Measurements from ENCODE around the gene APOL1. TPM values are rescaled to one million over a fixed set of nuclear protein-coding genes. Genes with fewer than 3 reads are reported as not detected.

APOL1 gene
- total RNA-seq, 1 donor from 2014 or later, result not detected

DNA sequence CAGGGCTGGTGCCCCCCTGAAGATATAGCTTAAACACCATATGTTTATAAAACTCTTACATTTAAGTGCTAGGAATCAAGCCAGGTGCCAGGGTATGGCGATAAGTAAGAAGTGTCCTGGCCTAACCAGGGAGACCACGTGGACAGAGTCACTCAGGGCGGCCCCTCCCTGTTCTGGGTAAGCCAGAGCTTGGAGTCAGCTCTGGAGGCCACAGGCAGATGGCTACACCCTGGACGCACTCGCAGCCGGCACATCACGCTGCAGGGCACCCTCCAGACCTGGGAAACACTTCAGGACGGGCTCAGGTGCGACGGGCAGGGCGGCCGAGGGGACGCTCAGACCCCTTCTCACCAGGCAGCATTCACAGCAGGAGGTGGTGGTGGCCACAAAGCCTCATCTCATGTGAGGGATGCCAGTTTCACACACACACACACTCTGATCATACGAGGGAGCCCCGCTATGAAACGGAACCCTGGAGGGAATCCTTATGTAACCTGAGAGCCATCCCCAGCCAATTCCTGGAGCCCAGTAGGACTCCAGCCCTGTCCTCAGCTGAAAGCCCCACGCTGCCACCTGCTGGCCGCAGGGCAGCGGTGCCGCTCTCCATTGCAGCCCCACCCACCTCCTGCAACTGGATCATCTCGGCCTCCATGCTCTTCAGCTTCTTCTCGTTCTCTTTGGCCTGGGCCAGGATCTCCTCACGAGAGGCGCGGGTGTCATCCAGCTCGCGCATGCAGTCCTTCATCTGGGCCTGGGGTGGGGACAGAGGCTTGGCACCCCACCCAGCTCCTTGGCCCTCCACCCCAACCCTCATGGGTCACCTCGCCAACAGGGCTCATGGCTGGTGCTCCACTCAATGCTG, 33.4 kb downstream of the APOL1 start:
- Histone ChIP-seq H4K20me1 (ENCODE audit: low read depth) (peaks cover 3% of the 10 kb centered on the region), H3K27me3 (no peaks in the 10 kb centered on the region), H3K4me2 (no peak overlapping the region), H3K4me3 (no peak overlapping the region), H3K9ac (no peak overlapping the region), H3K27ac (no peak overlapping the region), H3K4me1 (peaks cover 3% of the 10 kb centered on the region), H3K79me2 (ENCODE audit: low read depth) (no peaks in the 10 kb centered on the region), H3K36me3 (no peaks in the 10 kb centered on the region), H2AFZ (replicated peaks) (no peak overlapping the region), H3K9me3 (ENCODE audit: low read depth) (no peaks in the 10 kb centered on the region), H3F3A (ENCODE audit: low read depth) (peaks cover 7% of the 10 kb centered on the region)
- peaks cover 35% of the 10 kb centered on the region for H3K36me3 Mint-ChIP-seq
- peak; percentile 98 for TF ChIP-seq CTCF (IDR thresholded peaks at IDR 0.05)
- TF ChIP-seq EZH2phosphoT487 (IDR thresholded peaks at IDR 0.05), result no peak
- TF ChIP-seq EZH2 (IDR thresholded peaks at IDR 0.05), result no peak
- H3K27ac Mint-ChIP-seq, result peak overlapping the region; percentile 30
- H3K4me1 Mint-ChIP-seq, result peaks cover 10% of the 10 kb centered on the region
- no peak overlapping the region for H3K4me3 Mint-ChIP-seq
- H3K27me3 Mint-ChIP-seq (ENCODE audit: insufficient read depth, low read depth), result peaks cover 2% of the 10 kb centered on the region
- DNase-seq (ENCODE audit: low spot score), result peak; percentile 90
- peaks cover 4% of the 10 kb centered on the region for H3K9me3 Mint-ChIP-seq

DNA sequence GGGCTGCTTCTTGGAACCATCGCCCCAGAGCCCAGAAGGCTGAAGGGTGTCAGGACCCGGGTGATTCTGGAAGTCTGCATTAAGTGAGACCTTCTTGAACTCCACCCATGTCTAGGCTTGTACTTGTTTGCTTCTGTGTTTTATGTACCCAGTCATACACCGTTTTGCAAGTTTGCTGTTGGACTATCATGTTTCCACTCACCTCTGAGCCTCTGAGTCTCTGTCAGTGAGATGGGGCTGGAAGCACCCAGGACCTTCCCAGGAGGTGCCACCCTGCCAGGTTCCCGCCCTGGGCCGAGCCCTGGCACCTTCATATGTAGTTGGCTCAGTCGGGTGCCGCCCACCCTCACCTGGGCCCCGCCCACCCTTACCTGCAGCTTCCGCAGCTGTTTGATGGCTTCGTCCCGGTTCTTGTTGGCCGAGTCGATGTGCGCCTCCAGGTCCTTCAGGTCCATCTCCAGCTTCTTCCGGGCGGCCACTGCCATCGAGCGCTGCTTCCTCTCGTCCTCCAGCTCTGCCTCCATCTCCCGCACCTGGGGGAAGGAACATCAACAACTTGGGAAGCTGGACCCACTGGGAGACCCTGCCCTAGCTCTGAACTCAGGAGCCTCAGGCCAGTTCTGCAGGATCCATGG, 35.1 kb downstream of the APOL1 start:
- TF ChIP-seq CTCF (IDR thresholded peaks at IDR 0.05), result no peak
- no peak for TF ChIP-seq EZH2 (IDR thresholded peaks at IDR 0.05)
- TF ChIP-seq EZH2phosphoT487 (IDR thresholded peaks at IDR 0.05), result no peak
- Histone ChIP-seq H3K27me3 (no peaks in the 10 kb centered on the region), H3K4me2 (no peak overlapping the region), H3K9ac (no peak overlapping the region), H3K9me3 (ENCODE audit: low read depth) (no peaks in the 10 kb centered on the region), H2AFZ (replicated peaks) (no peak overlapping the region), H3F3A (ENCODE audit: low read depth) (peaks cover 7% of the 10 kb centered on the region), H3K36me3 (no peaks in the 10 kb centered on the region), H3K4me3 (no peak overlapping the region), H4K20me1 (ENCODE audit: low read depth) (peaks cover 3% of the 10 kb centered on the region), H3K79me2 (ENCODE audit: low read depth) (no peaks in the 10 kb centered on the region), H3K4me1 (peaks cover 3% of the 10 kb centered on the region), H3K27ac (no peak overlapping the region)
- H3K36me3 Mint-ChIP-seq, result peaks cover 44% of the 10 kb centered on the region
- no peak overlapping the region for H3K27ac Mint-ChIP-seq
- DNase-seq (ENCODE audit: low spot score), result no peak
- no peak overlapping the region for H3K4me3 Mint-ChIP-seq
- peaks cover 6% of the 10 kb centered on the region for H3K9me3 Mint-ChIP-seq
- peaks cover 10% of the 10 kb centered on the region for H3K4me1 Mint-ChIP-seq
- peaks cover 4% of the 10 kb centered on the region for H3K27me3 Mint-ChIP-seq (ENCODE audit: insufficient read depth, low read depth)

DNA sequence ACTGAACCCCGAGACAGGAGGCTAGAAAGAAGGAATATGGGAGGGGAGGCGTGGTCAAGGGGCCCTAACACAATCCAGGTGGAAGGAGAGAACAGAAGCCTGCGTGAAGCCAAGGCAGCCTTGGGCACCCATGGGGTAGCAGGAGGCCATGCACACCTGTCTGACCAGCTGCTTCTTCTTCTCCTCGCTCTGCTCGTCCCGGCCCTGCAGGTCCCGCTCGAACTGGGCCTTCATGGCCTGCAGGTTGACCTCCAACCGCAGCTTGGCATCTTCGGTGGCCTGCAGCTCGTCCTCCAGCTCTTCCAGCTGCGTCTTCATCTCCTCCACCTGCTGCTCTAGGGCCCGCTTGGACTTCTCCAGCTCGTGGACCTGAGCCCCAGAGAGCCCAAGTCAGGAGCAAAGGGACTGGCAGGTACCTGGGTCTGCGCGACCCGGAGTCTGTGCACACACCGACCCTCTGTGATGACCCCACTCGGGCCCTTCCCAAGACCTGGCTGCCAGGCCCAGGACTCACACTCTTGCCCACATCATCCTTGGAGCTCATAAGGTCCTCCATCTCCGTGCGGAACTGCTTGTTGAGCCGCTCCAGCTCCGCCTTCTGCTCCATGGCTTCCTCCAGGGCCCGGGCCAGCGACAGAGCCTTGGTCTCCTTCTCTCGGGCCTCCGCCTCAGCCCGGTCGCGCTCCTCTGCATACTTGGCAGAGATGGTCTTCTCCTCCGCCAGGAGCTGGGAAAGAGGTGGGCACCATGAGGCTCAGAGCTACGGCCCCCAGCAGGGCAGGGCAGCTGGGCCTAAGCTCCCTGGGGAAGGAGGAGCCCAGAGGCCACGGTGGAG, 35.9 kb downstream of the APOL1 start:
- H3K9ac ChIP-seq, result no peak overlapping the region
- no peaks in the 10 kb centered on the region for H3K27me3 ChIP-seq
- no peak overlapping the region for H3K4me3 ChIP-seq
- DNase-seq (ENCODE audit: low spot score), result no peak
- TF ChIP-seq EZH2 (IDR thresholded peaks at IDR 0.05) (no peak), CTCF (IDR thresholded peaks at IDR 0.05) (no peak), EZH2phosphoT487 (IDR thresholded peaks at IDR 0.05) (no peak)
- no peak overlapping the region for H3K4me3 Mint-ChIP-seq
- no peaks in the 10 kb centered on the region for H3K9me3 ChIP-seq (ENCODE audit: low read depth)
- no peaks in the 10 kb centered on the region for H3K79me2 ChIP-seq (ENCODE audit: low read depth)
- peaks cover 3% of the 10 kb centered on the region for H3K4me1 ChIP-seq
- peaks cover 4% of the 10 kb centered on the region for H3K27me3 Mint-ChIP-seq (ENCODE audit: insufficient read depth, low read depth)
- no peak overlapping the region for H3K27ac Mint-ChIP-seq
- H3F3A ChIP-seq (ENCODE audit: low read depth), result peaks cover 7% of the 10 kb centered on the region
- peaks cover 3% of the 10 kb centered on the region for H4K20me1 ChIP-seq (ENCODE audit: low read depth)
- H2AFZ ChIP-seq (replicated peaks), result no peak overlapping the region
- peaks cover 10% of the 10 kb centered on the region for H3K4me1 Mint-ChIP-seq
- H3K27ac ChIP-seq, result no peak overlapping the region
- H3K36me3 Mint-ChIP-seq, result peaks cover 40% of the 10 kb centered on the region
- H3K4me2 ChIP-seq, result no peak overlapping the region
- no peaks in the 10 kb centered on the region for H3K36me3 ChIP-seq
- H3K9me3 Mint-ChIP-seq, result peaks cover 6% of the 10 kb centered on the region

All from neural progenitor cell (in vitro differentiated cells).